ENCODE results near the gene CCDC7.

DNA sequence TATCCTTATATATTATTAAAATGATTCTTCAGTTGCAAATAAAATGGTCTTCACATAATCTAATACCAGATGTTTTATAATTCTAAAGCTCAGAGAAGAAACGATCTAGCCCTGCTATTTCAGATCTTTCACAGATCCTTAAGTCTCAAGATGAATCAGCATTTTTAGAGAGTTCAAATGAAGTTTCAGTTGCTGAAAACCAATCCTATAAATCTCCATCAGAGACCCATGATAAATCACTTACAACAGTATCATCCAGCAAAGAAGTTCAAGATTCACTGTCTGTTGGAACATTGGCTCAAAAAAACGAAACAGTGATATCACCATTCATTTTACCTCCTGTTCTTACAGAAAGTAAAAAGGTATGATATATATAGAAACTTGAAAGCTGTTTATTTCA is 137.0 kb downstream of the CCDC7 start:
- TF ChIP-seq CTCF (IDR thresholded peaks at IDR 0.05) (no peak), POLR2A (IDR thresholded peaks at IDR 0.05) (no peak)
